GM18873 (cell line): ENCODE results near the gene SENP3.

Experiments used
- ATAC-seq: cut with Tn5 transposase; IDR thresholded peaks from one replicate; pipeline ENCODE4 v1.9.1; 2021; ENCODE audit warnings: mild to moderate bottlenecking, moderate library complexity, moderate number of reproducible peaks; ENCODE audit not compliant: unreplicated experiment, low FRiP score

SENP3 gene

DNA sequence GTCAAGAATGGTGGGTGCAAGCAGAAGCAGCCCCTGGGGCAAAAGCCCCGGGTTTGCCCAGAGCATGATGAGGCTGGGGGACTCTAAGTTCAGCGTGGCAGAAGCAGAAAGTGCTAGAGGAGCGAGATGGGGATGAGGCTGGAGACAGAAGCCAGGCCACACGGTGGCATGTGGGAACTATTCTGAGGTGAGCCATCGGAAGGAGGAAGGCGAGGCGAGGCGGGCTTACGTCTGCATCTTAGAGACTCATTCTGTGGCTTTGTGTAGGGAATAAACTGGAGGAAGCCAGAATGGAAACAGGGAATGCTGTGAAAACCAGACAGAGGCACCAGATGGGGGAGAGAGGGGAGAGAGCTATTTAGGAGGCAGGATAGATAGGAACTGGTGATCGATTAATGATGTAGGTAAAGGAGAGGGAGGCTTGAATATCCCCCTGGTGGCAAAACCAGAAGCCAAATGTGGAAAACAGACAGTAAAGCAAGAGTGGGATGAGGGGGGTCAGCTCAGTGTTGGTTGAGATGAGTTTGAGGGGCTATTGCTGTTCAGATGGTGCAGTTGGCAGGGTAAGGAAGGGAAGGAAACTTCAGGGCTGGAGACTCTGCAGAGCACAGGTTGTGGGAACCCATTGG lies 6.3 kb upstream of the SENP3 start:
- no peak for ATAC-seq

GRCh38 chr17:7556627-7557026 lies 5.1 kb upstream of the SENP3 start:
- no peak for ATAC-seq

GRCh38 chr17:7557147-7557764 lies 4.5 kb upstream of the SENP3 start:
- ATAC-seq, result no peak

- no peak for ATAC-seq
Observed at GRCh38 chr17:7557775-7558543, 3.8 kb upstream of the SENP3 start.

- no peak for ATAC-seq
Observed at GRCh38 chr17:7558544-7559319, 3.0 kb upstream of the SENP3 start, which contains the start of gene TNFSF13. TNFSF13 (plus strand) TSS chr17:7558750; CDS start chr17:7559040, 290 bp downstream.

GRCh38 chr17:7559320-7560171 lies 2.2 kb upstream of the SENP3 start:
- no peak for ATAC-seq

- ATAC-seq, result no peak
Observed at GRCh38 chr17:7560172-7561027, 1.3 kb upstream of the SENP3 start.

- peak; percentile 54 for ATAC-seq
Observed at GRCh38 chr17:7561028-7561575, 617 bp upstream of the SENP3 start.

GRCh38 chr17:7562208-7562605 lies 488 bp downstream of the SENP3 start:
- no peak for ATAC-seq

DNA sequence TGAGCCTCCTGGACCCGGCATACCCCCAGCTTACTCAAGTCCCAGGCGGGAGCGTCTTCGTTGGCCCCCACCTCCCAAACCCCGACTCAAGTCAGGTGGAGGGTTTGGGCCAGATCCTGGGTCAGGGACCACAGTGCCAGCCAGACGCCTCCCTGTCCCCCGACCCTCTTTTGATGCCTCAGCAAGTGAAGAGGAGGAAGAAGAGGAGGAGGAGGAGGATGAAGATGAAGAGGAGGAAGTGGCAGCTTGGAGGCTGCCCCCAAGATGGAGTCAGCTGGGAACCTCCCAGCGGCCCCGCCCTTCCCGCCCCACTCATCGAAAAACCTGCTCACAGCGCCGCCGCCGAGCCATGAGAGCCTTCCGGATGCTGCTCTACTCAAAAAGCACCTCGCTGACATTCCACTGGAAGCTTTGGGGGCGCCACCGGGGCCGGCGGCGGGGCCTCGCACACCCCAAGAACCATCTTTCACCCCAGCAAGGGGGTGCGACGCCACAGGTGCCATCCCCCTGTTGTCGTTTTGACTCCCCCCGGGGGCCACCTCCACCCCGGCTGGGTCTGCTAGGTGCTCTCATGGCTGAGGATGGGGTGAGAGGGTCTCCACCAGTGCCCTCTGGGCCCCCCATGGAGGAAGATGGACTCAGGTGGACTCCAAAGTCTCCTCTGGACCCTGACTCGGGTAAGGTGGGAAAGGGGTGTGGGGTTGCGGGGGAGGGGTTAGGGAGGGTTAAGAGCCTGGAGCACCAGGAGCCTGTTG lies 1.6 kb downstream of the SENP3 start:
- no peak for ATAC-seq

- no peak for ATAC-seq
Observed at GRCh38 chr17:7569571-7569970, 7.9 kb downstream of the SENP3 start.

DNA sequence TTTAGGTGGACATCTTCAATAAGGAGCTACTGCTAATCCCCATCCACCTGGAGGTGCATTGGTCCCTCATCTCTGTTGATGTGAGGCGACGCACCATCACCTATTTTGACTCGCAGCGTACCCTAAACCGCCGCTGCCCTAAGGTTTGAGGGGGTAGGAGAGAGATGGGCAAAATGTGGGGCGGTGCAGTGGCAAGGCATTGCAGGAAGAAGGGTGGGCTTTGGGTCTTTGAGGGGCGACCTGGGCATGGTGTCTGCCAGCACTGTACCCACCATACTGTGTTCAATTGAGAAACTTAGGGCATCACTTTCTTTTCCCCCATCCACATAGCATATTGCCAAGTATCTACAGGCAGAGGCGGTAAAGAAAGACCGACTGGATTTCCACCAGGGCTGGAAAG lies 8.6 kb downstream of the SENP3 start:
- no peak for ATAC-seq

DNA sequence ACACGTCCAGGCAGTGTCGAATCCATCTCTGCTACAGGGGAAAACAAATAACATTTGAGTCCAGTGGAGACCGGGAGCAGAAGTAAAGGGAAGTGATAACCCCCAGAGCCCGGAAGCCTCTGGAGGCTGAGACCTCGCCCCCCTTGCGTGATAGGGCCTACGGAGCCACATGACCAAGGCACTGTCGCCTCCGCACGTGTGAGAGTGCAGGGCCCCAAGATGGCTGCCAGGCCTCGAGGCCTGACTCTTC lies 10.5 kb downstream of the SENP3 start:
- no peak for ATAC-seq

GRCh38 chr17:7572588-7573323 lies 11.0 kb downstream of the SENP3 start:
- ATAC-seq, result peak; percentile 83

- ATAC-seq, result no peak
Observed at GRCh38 chr17:7573324-7574080, 11.8 kb downstream of the SENP3 start.

- no peak for ATAC-seq
Observed at GRCh38 chr17:7574176-7574953, 12.6 kb downstream of the SENP3 start.
